ENCODE measurements around the gene GLRX3. TPM values are rescaled to one million over a fixed set of nuclear protein-coding genes. Genes with fewer than 3 reads are reported as not detected.

The GLRX3 gene
- total RNA-seq, 1 donor from 2014 or later = 57.5 TPM

DNA sequence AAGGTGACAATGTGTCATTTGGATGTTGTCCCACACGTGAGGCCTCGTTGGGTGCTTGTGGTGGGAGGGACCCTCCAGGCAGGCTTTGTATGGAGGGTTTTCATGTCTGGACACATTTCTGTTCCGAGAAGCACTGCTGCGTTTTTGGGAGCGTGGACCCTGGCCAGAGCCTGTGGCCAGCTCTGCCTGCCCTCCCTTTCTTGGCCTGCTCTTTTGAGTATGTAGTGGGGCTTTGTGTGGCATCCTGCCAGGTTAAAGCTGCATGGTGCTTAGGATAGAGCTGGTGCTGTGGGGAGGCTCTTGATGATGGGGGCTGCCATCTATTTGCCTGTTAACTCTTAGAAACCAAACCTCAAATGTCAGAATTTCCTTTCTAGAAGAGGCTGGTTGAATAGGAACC is 45.7 kb downstream of the GLRX3 start:
- DNase-seq (ENCODE audit: low spot score) = no peak
- TF ChIP-seq, protein P1, sequence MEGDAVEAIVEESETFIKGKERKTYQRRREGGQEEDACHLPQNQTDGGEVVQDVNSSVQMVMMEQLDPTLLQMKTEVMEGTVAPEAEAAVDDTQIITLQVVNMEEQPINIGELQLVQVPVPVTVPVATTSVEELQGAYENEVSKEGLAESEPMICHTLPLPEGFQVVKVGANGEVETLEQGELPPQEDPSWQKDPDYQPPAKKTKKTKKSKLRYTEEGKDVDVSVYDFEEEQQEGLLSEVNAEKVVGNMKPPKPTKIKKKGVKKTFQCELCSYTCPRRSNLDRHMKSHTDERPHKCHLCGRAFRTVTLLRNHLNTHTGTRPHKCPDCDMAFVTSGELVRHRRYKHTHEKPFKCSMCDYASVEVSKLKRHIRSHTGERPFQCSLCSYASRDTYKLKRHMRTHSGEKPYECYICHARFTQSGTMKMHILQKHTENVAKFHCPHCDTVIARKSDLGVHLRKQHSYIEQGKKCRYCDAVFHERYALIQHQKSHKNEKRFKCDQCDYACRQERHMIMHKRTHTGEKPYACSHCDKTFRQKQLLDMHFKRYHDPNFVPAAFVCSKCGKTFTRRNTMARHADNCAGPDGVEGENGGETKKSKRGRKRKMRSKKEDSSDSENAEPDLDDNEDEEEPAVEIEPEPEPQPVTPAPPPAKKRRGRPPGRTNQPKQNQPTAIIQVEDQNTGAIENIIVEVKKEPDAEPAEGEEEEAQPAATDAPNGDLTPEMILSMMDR (IDR thresholded peaks at IDR 0.05) = no peak
- Mint-ChIP-seq H3K4me3 (ENCODE audit: unreplicated experiment) (no peak overlapping the region), H3K9me3 (ENCODE audit: low read depth) (no peaks in the 10 kb centered on the region), H3K27me3 (ENCODE audit: low read depth) (no peaks in the 10 kb centered on the region), H3K36me3 (ENCODE audit: low read depth) (peaks cover 27% of the 10 kb centered on the region), H3K27ac (ENCODE audit: unreplicated experiment) (no peak overlapping the region), H3K4me1 (ENCODE audit: low read depth) (no peaks in the 10 kb centered on the region)

DNA sequence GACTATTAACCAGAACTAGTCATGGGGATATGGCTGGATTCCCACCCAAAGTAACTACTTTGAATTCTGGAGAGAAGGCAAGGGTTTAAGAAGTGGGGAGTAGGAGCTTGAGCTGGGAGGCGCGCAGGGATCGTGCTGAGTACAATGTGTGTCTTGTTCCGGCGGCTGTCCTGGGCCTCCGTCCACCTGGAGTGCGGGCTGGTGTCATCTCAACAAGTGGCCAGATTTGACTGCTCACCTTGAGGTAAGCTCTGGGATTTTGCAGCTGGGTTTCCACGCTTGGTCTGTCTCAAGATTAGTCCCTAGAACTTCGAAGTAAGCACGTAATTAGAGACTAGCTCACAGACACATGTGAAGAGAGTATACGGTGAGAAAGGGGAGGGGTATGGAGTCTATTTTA is 49.4 kb downstream of the GLRX3 start:
- H3K4me1 Mint-ChIP-seq (ENCODE audit: low read depth) = no peaks in the 10 kb centered on the region
- no peak for DNase-seq (ENCODE audit: low spot score)
- no peak overlapping the region for H3K4me3 Mint-ChIP-seq (ENCODE audit: unreplicated experiment)
- no peaks in the 10 kb centered on the region for H3K9me3 Mint-ChIP-seq (ENCODE audit: low read depth)
- no peak overlapping the region for H3K27ac Mint-ChIP-seq (ENCODE audit: unreplicated experiment)
- H3K27me3 Mint-ChIP-seq (ENCODE audit: low read depth) = no peaks in the 10 kb centered on the region
- H3K36me3 Mint-ChIP-seq (ENCODE audit: low read depth) = peaks cover 19% of the 10 kb centered on the region
- TF ChIP-seq, protein P1 (IDR thresholded peaks at IDR 0.05) = no peak

DNA sequence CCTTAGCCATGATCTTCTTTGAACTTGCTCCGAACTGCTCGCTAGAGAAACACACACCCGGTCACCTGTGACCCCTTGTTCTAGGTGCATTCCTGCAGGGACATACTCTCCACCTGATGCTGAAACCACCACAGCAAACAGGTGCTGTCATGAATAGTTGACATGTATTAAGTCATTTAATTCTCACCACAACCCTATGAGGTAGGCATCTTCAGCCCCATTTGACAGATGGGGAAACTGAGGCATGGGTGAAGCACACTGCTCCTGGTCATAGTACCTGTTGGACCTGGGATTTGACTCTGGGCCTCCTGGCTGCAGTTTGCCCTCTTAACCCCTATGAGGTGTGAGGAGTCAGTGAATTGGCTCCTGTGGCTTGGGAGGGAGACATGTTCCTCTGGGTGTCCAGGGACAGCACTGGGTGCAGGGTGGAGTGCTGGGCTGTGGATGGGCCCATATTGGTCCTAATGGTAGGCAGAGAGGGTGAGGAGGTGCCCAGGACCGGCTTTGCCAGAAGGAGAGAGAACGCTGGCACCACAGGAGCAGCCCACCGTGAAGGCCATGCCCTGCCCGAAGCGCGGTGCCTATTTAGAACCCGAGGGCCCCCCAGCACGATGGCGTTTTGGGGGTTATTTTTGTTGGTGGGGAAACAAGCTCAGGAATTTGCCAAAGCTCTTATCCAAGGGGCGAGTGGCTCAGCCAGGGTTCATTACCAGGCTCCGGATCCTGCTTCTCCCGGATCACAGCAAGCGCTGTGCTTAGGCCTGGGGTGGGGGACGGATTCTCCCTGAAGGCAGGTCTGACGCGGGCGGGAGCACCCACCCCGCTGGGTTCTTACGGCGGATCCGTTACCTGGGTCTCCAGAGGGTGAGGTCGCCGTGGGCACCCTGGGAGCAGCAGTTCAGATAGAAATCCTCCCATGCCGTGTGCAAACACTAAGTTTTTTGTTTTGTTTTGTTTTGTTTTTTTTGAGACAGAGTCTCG is 52.3 kb downstream of the GLRX3 start:
- TF ChIP-seq, protein P1 (IDR thresholded peaks at IDR 0.05) = no peak
- H3K27ac Mint-ChIP-seq (ENCODE audit: unreplicated experiment) = peak overlapping the region; percentile 32
- H3K4me3 Mint-ChIP-seq (ENCODE audit: unreplicated experiment) = no peak overlapping the region
- peaks cover 16% of the 10 kb centered on the region for H3K36me3 Mint-ChIP-seq (ENCODE audit: low read depth)
- DNase-seq (ENCODE audit: low spot score) = no peak
- no peaks in the 10 kb centered on the region for H3K4me1 Mint-ChIP-seq (ENCODE audit: low read depth)
- no peaks in the 10 kb centered on the region for H3K27me3 Mint-ChIP-seq (ENCODE audit: low read depth)
- no peaks in the 10 kb centered on the region for H3K9me3 Mint-ChIP-seq (ENCODE audit: low read depth)

DNA sequence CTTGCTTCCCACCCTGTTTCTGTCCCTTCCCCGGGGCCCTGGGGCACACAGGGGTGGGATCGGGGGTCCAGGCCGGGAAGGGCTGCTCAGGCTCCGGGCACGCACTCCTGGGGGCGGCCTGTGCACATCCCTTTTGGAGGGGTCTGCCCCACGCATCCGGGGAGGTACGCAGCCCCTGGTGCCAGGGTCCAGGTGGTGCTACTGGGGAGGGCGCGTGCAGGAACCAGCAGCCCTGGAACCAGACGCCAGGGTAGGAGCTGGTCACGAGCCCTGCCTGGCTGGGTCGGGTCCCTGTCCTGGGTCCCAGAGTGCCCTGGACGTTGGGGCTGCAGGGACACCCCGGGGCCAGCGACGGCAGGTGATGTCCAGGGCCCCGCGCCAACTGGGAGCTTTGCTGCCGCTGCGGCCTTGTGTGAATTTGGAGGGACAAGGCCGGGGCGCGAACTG is 53.4 kb downstream of the GLRX3 start:
- TF ChIP-seq, protein P1 (IDR thresholded peaks at IDR 0.05) = no peak
- Mint-ChIP-seq H3K9me3 (ENCODE audit: low read depth) (no peaks in the 10 kb centered on the region), H3K27me3 (ENCODE audit: low read depth) (no peaks in the 10 kb centered on the region), H3K4me3 (ENCODE audit: unreplicated experiment) (no peak overlapping the region), H3K36me3 (ENCODE audit: low read depth) (peaks cover 10% of the 10 kb centered on the region), H3K4me1 (ENCODE audit: low read depth) (no peaks in the 10 kb centered on the region), H3K27ac (ENCODE audit: unreplicated experiment) (no peak overlapping the region)
- DNase-seq (ENCODE audit: low spot score) = no peak

DNA sequence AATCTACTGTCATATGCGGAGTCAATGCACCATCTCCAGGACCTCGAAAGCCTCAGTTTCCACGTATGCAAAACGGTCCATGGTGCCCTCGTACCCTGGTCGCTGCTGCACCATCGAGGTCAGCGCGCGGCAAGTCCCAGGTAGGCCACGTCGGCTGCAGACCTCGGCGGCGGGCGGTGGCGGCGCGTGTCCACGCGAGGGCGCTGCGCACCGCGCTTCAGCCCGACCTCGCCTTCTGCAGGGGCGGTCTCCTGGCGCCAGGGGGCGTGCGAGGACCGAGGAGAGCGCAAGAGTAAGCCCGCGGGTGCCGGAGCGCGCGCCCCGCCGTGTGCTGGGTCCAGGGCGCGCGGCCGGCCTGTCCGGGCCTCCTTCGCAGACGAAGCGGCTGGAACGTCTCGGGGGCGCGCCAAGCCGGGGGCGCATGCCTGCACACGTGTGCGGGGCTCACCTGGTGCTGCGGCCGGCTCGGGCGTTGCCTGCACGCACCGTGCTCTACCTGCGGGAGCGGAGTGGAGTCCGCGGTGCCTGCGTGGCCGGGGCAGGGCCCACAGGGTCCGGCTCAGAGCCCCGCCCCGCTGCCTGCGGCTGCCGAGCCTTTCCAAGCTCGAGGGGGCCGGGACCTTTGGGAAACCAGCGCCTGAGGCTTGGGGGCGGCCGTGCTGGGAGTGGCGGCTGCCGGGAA is 54.0 kb downstream of the GLRX3 start:
- TF ChIP-seq, protein P1 (IDR thresholded peaks at IDR 0.05) = peak; percentile 100
- H3K36me3 Mint-ChIP-seq (ENCODE audit: low read depth) = peaks cover 6% of the 10 kb centered on the region
- H3K9me3 Mint-ChIP-seq (ENCODE audit: low read depth) = no peaks in the 10 kb centered on the region
- H3K27ac Mint-ChIP-seq (ENCODE audit: unreplicated experiment) = no peak overlapping the region
- no peaks in the 10 kb centered on the region for H3K27me3 Mint-ChIP-seq (ENCODE audit: low read depth)
- H3K4me3 Mint-ChIP-seq (ENCODE audit: unreplicated experiment) = peak overlapping the region; percentile 42
- no peak for DNase-seq (ENCODE audit: low spot score)
- no peaks in the 10 kb centered on the region for H3K4me1 Mint-ChIP-seq (ENCODE audit: low read depth)

Measured in chondrocyte (in vitro differentiated cells).